ENCODE measurements around the gene STON2.
A peak's percentile ranks its signal among the peaks of the same experiment; 100 is the strongest.

The STON2 gene

GRCh38 chr14:81400202-81400678 lies at the start of gene STON2:
Gene STON2 (minus strand): TSS chr14:81400324. CDS start chr14:81398382, 1,942 bp downstream.
- DNase-seq (ENCODE audit: low read depth) = peak; percentile 96
- no peak for TF ChIP-seq CTCF (conservative IDR thresholded peaks at IDR 0.05; ENCODE audit: control insufficient read depth, insufficient read depth, low read depth, low read length)
- no peak within 1 kb of the TSS for H3K4me3 ChIP-seq (ENCODE audit: control insufficient read depth, low read depth, low read length)

- no peak for DNase-seq (ENCODE audit: low read depth)
- no peak for TF ChIP-seq CTCF (conservative IDR thresholded peaks at IDR 0.05; ENCODE audit: control insufficient read depth, insufficient read depth, low read depth, low read length)
- H3K4me3 ChIP-seq (ENCODE audit: control insufficient read depth, low read depth, low read length) = no peak overlapping the region
Measured at GRCh38 chr14:81449576-81449975, 49.5 kb upstream of the STON2 start.

- TF ChIP-seq CTCF (conservative IDR thresholded peaks at IDR 0.05; ENCODE audit: control insufficient read depth, insufficient read depth, low read depth, low read length) = no peak
- no peak overlapping the region for H3K4me3 ChIP-seq (ENCODE audit: control insufficient read depth, low read depth, low read length)
- DNase-seq (ENCODE audit: low read depth) = no peak
Measured at GRCh38 chr14:81449114-81449513, 49.0 kb upstream of the STON2 start.

GRCh38 chr14:81447021-81447764 lies 47.1 kb upstream of the STON2 start:
- no peak overlapping the region for H3K4me3 ChIP-seq (ENCODE audit: control insufficient read depth, low read depth, low read length)
- TF ChIP-seq CTCF (conservative IDR thresholded peaks at IDR 0.05; ENCODE audit: control insufficient read depth, insufficient read depth, low read depth, low read length) = no peak
- DNase-seq (ENCODE audit: low read depth) = peak; percentile 62

- H3K4me3 ChIP-seq (ENCODE audit: control insufficient read depth, low read depth, low read length) = no peak overlapping the region
- DNase-seq (ENCODE audit: low read depth) = no peak
- TF ChIP-seq CTCF (conservative IDR thresholded peaks at IDR 0.05; ENCODE audit: control insufficient read depth, insufficient read depth, low read depth, low read length) = no peak
Measured at GRCh38 chr14:81446279-81447007, 46.3 kb upstream of the STON2 start.

GRCh38 chr14:81441626-81442134 lies 41.6 kb upstream of the STON2 start:
- no peak for TF ChIP-seq CTCF (conservative IDR thresholded peaks at IDR 0.05; ENCODE audit: control insufficient read depth, insufficient read depth, low read depth, low read length)
- H3K4me3 ChIP-seq (ENCODE audit: control insufficient read depth, low read depth, low read length) = no peak overlapping the region
- DNase-seq (ENCODE audit: low read depth) = no peak

All from fibroblast of mammary gland (primary cell).